Gastroesophageal sphincter (tissue), 4 donors: ENCODE results near the gene UROD. TPM values are rescaled to one million over a fixed set of nuclear protein-coding genes. Genes with fewer than 3 reads are reported as not detected.
"Not testable (repeated sequence)": the region's sequence is repeated elsewhere in the genome, so short reads cannot be mapped to it uniquely, and the experiment has no call there.

Experiments
- ATAC-seq: fragments of 150-250 bp; one replicate; pipeline ENCODE4 v1.9.1; 2016; ENCODE audit warnings: mild to moderate bottlenecking, moderate library complexity
- H3K27ac ChIP-seq, 4 donors: fragments of 200-600 bp; sonication (generic) in 3 of 4; 1 replicate in 3 of 4; 2 replicates in 1 of 4; pipeline ENCODE4 v1.5.1; 2016 to 2019
- H3K27me3 ChIP-seq: fragments of 200-600 bp; sonication (generic); one replicate; pipeline ENCODE4 v1.5.1; 2019
- H3K36me3 ChIP-seq, 2 donors: fragments of 200-600 bp; sonication (generic); one replicate each; pipeline ENCODE4 v1.5.1; 2019; ENCODE audit warnings: control low read depth in 1 of 2
- H3K4me1 ChIP-seq, 3 donors: fragments of 200-600 bp; sonication (generic); 1 replicate in 2 of 3; 2 replicates in 1 of 3; pipeline ENCODE4 v1.5.1; 2016 to 2019; ENCODE audit warnings: control low read depth in 2 of 3
- H3K4me3 ChIP-seq, 2 donors: fragments of 200-600 bp; sonication (generic); one replicate each; pipeline ENCODE4 v1.5.1; 2019; ENCODE audit warnings: mild to moderate bottlenecking in 1 of 2, moderate library complexity in 1 of 2
- H3K9me3 ChIP-seq, 3 donors: fragments of 200-600 bp; sonication (generic); one replicate each; pipeline ENCODE4 v1.5.1; 2017 to 2019; ENCODE audit warnings: control low read depth in 2 of 3
- EP300 ChIP-seq: sonication (generic); formaldehyde crosslinking; IDR thresholded peaks from one replicate; pipeline ENCODE4 v1.6.1; 2017; ENCODE audit warnings: antibody characterized with exemption, mild to moderate bottlenecking
- POLR2A ChIP-seq, 2 donors: fragments of 450-650 bp; IDR thresholded peaks; one replicate each; pipeline ENCODE4 v1.6.1; 2017; ENCODE audit warnings: antibody characterized with exemption in 2 of 2, mild to moderate bottlenecking in 2 of 2, moderate library complexity in 1 of 2
- POLR2AphosphoS5 ChIP-seq: sonication (generic); formaldehyde crosslinking; IDR thresholded peaks from one replicate; pipeline ENCODE4 v1.6.1; 2017; ENCODE audit warnings: antibody characterized with exemption
- WGBS, 2 donors: methylation state at CpG; one replicate each; pipeline ENCODE4 v1.1.5; 2018; ENCODE audit warnings: low coverage in 1 of 2; 5-methylcytosine and 5-hydroxymethylcytosine counted together
- total RNA-seq, 4 donors: library from RNA; depleted of rRNA; stranded (reverse); fragments of >200 nt; gene quantifications; one replicate each; pipeline ENCODE4 v1.1.0, GENCODE V29; 2016
- TF ChIP-seq, protein P1 (sequence below), 4 experiments: fragments of 200-600 bp in 2 of 4; fragments of 450-650 bp in 2 of 4; sonication (generic) in 1 of 4; IDR thresholded peaks; one replicate each; pipeline ENCODE4 v1.5.1; 2017 to 2019; ENCODE audit warnings: antibody characterized with exemption in 4 of 4, mild to moderate bottlenecking in 2 of 4, moderate library complexity in 2 of 4

UROD gene
- total RNA-seq, 4 donors from 2014 or later, result 81.8 to 115 (median 98.3) TPM

DNA sequence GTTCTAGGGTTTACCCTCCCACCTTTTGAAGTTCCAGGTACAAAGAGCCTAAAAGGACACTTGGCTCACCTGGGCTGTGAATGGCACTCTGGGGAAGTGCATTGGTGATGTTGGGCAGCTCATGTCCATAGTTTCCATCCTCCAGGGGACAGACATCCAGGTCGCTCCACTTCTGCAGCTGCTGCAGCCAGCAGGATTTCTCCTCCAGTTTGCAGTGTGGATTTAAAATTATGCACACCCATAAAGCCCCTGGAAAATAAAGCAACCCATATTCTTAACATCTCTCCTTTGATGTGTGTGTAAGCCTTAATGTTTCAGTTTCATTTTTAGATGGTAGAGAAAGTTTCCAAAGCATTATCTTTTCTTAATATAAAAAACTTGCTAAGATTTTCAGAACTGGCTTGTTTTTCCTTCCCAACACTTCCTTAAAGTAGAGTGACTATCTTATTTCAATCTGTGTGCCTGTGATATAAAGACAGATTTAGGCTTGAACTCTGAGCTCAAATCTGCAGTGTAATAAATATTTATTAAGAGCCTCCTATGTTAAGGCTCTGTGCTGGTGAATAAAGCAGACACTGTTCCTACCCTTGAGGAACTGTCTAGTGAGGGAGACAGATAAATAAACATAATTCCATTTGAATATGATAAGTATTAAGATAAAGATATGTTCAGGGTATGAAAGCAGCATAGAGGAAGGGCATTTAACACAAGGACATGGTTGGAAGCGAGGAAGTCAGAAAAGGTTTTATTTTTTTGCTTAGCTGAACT, 39.1 kb downstream of the UROD start:
- ATAC-seq, result no peak
- Histone ChIP-seq H3K9me3 (no peaks in the 10 kb centered on the region), H3K4me3 (no peak overlapping the region), H3K4me1 (no peaks in the 10 kb centered on the region), H3K27ac (no peak overlapping the region), H3K36me3 (peaks cover 0 to 45% of the 10 kb centered on the region in 2 donors), H3K27me3 (no peaks in the 10 kb centered on the region)
- TF ChIP-seq EP300 (no peak), POLR2A (IDR thresholded peaks at IDR 0.05) (no peak)
- WGBS, 2 donors, result 52 to 70% methylated on average over 1 to 2 of the region's 2 CpGs

DNA sequence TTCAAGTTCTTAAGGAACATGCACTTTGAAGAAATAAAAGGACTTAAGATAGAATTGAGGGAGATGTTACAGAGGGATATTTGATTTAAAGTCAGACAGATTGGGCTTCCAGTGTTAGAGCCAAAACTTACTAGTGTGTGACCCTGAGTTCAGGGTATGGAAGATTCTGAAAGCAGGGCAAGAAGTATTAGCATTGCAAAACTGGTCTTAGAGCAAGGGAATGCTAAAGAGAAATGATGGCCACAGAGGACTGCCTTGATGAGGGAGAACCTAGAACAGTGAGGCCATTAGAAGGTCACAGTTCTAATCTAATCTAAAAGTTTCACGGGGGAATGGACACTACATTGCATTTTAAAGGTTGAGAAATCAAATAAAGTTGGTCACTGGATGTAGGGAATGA, 45.5 kb downstream of the UROD start:
- WGBS, 2 donors, result 75 to 88% methylated on average over 1 of the region's 1 CpG
- H3K36me3 ChIP-seq, result peaks cover 0 to 62% of the 10 kb centered on the region in 2 donors
- H3K27me3 ChIP-seq, result no peaks in the 10 kb centered on the region
- H3K4me1 ChIP-seq, result no peaks in the 10 kb centered on the region
- H3K9me3 ChIP-seq, result no peaks in the 10 kb centered on the region
- TF ChIP-seq EP300 (no peak), POLR2AphosphoS5 (no peak)
- no peak overlapping the region for H3K27ac ChIP-seq
- H3K4me3 ChIP-seq, result no peak overlapping the region
- ATAC-seq, result no peak

DNA sequence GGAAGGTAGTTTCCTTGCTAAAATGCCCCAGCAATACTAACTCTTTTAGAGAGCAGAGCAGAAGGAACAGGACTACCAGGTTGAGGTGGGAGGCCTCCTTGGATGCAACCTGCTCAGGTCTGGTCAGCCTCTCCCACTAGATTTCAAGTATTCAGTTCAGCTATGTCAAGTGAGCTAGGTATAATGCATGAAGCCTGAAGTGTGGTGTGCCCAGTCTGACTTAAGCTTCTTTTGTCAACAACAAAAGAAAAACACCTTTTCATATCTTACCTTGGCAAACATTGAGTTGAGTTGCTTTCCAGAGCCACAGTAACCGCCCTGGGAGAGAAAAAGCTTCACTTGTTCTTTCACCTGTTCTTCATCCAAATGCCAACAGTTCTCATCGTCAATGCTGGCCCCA, 47.8 kb downstream of the UROD start:
- peaks cover 0 to 58% of the 10 kb centered on the region in 2 donors for H3K36me3 ChIP-seq
- TF ChIP-seq, protein P1, sequence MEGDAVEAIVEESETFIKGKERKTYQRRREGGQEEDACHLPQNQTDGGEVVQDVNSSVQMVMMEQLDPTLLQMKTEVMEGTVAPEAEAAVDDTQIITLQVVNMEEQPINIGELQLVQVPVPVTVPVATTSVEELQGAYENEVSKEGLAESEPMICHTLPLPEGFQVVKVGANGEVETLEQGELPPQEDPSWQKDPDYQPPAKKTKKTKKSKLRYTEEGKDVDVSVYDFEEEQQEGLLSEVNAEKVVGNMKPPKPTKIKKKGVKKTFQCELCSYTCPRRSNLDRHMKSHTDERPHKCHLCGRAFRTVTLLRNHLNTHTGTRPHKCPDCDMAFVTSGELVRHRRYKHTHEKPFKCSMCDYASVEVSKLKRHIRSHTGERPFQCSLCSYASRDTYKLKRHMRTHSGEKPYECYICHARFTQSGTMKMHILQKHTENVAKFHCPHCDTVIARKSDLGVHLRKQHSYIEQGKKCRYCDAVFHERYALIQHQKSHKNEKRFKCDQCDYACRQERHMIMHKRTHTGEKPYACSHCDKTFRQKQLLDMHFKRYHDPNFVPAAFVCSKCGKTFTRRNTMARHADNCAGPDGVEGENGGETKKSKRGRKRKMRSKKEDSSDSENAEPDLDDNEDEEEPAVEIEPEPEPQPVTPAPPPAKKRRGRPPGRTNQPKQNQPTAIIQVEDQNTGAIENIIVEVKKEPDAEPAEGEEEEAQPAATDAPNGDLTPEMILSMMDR (IDR thresholded peaks at IDR 0.05), result no peak
- TF ChIP-seq POLR2AphosphoS5 (no peak), EP300 (no peak), POLR2A (IDR thresholded peaks at IDR 0.05) (no peak)
- H3K27me3 ChIP-seq, result no peaks in the 10 kb centered on the region
- 81 to 89% methylated on average over 2 of the region's 2 CpGs for WGBS, 2 donors
- no peak overlapping the region for H3K4me3 ChIP-seq
- H3K9me3 ChIP-seq, result no peaks in the 10 kb centered on the region
- ATAC-seq, result no peak
- H3K4me1 ChIP-seq, result no peaks in the 10 kb centered on the region
- H3K27ac ChIP-seq, result no peak overlapping the region

DNA sequence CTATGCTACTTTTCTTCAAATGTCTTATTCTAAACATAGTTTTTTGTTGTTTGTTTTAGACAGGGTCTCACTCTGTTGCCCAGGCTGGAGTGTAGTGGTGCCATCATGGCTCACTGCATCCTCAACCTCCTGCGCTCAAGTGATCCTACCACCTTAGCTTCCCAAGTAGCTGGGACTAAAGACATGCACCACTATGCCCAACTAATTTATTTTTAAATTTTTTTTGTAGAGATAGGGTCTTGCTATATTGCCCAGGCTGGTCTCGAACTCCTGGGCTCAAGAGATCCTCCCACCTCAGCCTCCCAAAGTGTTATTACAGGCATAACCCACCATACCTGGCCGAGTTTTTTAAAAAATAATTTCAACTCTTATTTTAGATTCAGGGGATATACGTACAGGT, 50.4 kb downstream of the UROD start:
- H3K4me1 ChIP-seq, ATAC-seq: not testable (repeated sequence)
- WGBS, 2 donors, result 93 to 94% methylated on average over 4 of the region's 4 CpGs

DNA sequence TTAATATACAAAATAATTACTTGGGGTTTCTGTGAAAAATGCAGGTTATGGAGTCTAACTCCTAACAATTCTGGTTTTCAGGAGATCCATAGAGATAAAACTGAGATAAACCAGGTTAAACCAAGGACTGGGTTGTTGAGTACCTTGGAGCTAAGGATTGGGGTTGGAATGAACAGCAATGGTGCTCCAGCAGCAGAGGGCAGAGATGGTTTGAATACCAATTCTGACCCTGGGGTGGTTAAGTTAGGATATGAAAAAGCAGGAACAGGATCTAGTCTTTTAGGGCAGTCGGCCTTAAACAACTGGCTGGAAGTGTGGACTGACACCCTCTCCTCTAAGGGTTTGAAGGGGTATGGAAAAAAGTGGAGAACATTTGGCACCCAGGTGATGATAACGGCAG, 53.0 kb downstream of the UROD start:
- H3K27ac ChIP-seq, result no peak overlapping the region
- WGBS, 2 donors, result 69 to 72% methylated on average over 2 of the region's 2 CpGs
- no peaks in the 10 kb centered on the region for H3K27me3 ChIP-seq
- no peak overlapping the region for H3K4me3 ChIP-seq
- TF ChIP-seq POLR2A (IDR thresholded peaks at IDR 0.05) (no peak), EP300 (no peak), POLR2AphosphoS5 (no peak)
- TF ChIP-seq, protein P1 (IDR thresholded peaks at IDR 0.05), result no peak
- no peak for ATAC-seq
- H3K9me3 ChIP-seq, result peaks cover 0 to 4% (median 0%) of the 10 kb centered on the region in 3 donors
- no peaks in the 10 kb centered on the region for H3K4me1 ChIP-seq
- H3K36me3 ChIP-seq, result peaks cover 0 to 6% of the 10 kb centered on the region in 2 donors

More for the DNA sequence above, 50.4 kb downstream of the UROD start:
- not testable (repeated sequence) for H3K27ac ChIP-seq, H3K9me3 ChIP-seq, H3K4me3 ChIP-seq, H3K27me3 ChIP-seq
- peaks cover 0 to 32% of the 10 kb centered on the region in 2 donors for H3K36me3 ChIP-seq

Other genes starting within 250 kb of the UROD start
- 1,000 to 10,000 TPM; 1,157 to 3,010 (median 2,305) TPM for gene RPS8, start 236.7 kb upstream of the UROD start, total RNA-seq
- under 1 TPM in 2 of 4 donors, not detected in 2; 0.15 to 0.31 TPM for gene BEST4, start 224.1 kb upstream of the UROD start, total RNA-seq
- gene PLK3, start 211.9 kb upstream of the UROD start, total RNA-seq, result 10 to 100 TPM in 3 of 4 donors, 1 to 10 TPM in 1; 9.4 to 31.2 (median 12.0) TPM
- gene DYNLT4, start 204.9 kb upstream of the UROD start, total RNA-seq, result 1 to 10 TPM in 1 of 4 donors, not detected in 3; 1.4 TPM
- gene BTBD19, start 203.7 kb upstream of the UROD start, total RNA-seq, result 10 to 100 TPM in 1 of 4 donors, 1 to 10 TPM in 2, under 1 TPM in 1; 0.22 to 12.1 (median 5.6) TPM
- 1 to 10 TPM in 2 of 4 donors, under 1 TPM in 2; 0.54 to 1.9 (median 1.1) TPM for gene PTCH2, start 169.0 kb upstream of the UROD start, total RNA-seq
- gene EIF2B3, start 25.7 kb upstream of the UROD start, total RNA-seq, result 10 to 100 TPM; 19.9 to 30.4 (median 24.0) TPM
- gene HECTD3, start 930 bp upstream of the UROD start, total RNA-seq, result 10 to 100 TPM; 27.7 to 48.6 (median 37.5) TPM
- gene ZSWIM5, start 194.4 kb downstream of the UROD start, total RNA-seq, result 1 to 10 TPM; 3.3 to 8.1 (median 5.8) TPM